Measurements from ENCODE around the gene EHD4. TPM values are rescaled to one million over a fixed set of nuclear protein-coding genes. Genes with fewer than 3 reads are reported as not detected.

EHD4 gene
- polyA plus RNA-seq, 2 of the 4 experiments (the other 2 are of a cell fraction) = 8.2 to 9.0 TPM

- Histone ChIP-seq H3K4me3 (no peak overlapping the region), H3K4me2 (no peak overlapping the region), H3K4me1 (peaks cover 9% of the 10 kb centered on the region; the same call in 2 of the 3 replicates), H3K9me3 (no peaks in the 10 kb centered on the region), H3K27ac (no peak overlapping the region)
- no peak for FAIRE-seq
- DNase-seq (ENCODE audit: low read depth in 1 of 2, low spot score in 1 of 2) = no peak
- POLR2A ChIA-PET = no interaction called here
- ATAC-seq = no peak
- no peak for TF ChIP-seq JUN (IDR thresholded peaks at IDR 0.05)
- CTCF ChIA-PET = no interaction called here
- 83% methylated on average over 6 of the region's 6 CpGs for WGBS (ENCODE audit: missing lambda C conversion rate)
Observed at GRCh38 chr15:41899854-41900442, 72.4 kb downstream of the EHD4 start.

- 90% methylated on average over 8 of the region's 8 CpGs for WGBS (ENCODE audit: missing lambda C conversion rate)
- POLR2A ChIA-PET = no interaction called here
Observed at GRCh38 chr15:41897363-41897799, 75.0 kb downstream of the EHD4 start.

GRCh38 chr15:41896566-41896965 lies 75.8 kb downstream of the EHD4 start:
- ATAC-seq (no peak), DNase-seq (ENCODE audit: low read depth in 1 of 2, low spot score in 1 of 2) (no peak), FAIRE-seq (no peak)
- Histone ChIP-seq H3K4me2 (no peak overlapping the region), H3K4me1 (peaks cover 11% of the 10 kb centered on the region; the same call in 2 of the 3 replicates), H3K9me3 (no peaks in the 10 kb centered on the region), H3K4me3 (no peak overlapping the region), H3K27ac (no peak overlapping the region)
- POLR2A ChIA-PET = no interaction called here
- no peak for TF ChIP-seq HMGXB4 (CRISPR knock-in tag; IDR thresholded peaks at IDR 0.05; ENCODE audit: borderline replicate concordance)
- no peak for TF ChIP-seq MYC (IDR thresholded peaks at IDR 0.05; ENCODE audit: borderline replicate concordance, low read length)
- TF ChIP-seq ATOH8 (CRISPR knock-in tag; IDR thresholded peaks at IDR 0.05; ENCODE audit: low read depth) = no peak
- no peak for TF ChIP-seq FOXS1 (CRISPR knock-in tag; IDR thresholded peaks at IDR 0.05)
- no peak for TF ChIP-seq SREBF2 (IDR thresholded peaks at IDR 0.05)
- no peak for TF ChIP-seq KDM5A (IDR thresholded peaks at IDR 0.05)
- TF ChIP-seq RAD21 (conservative IDR thresholded peaks at IDR 0.05 in 1 of 2, IDR thresholded peaks at IDR 0.05 in 1 of 2) = no peak
- no peak for TF ChIP-seq RNF2 (IDR thresholded peaks at IDR 0.05; ENCODE audit: borderline replicate concordance, low read depth)
- WGBS (ENCODE audit: missing lambda C conversion rate) = 93% methylated on average over 3 of the region's 6 CpGs
- CTCF ChIA-PET = interaction anchor here (4.8 kb wide), 1 partner anchor 8 kb away, joined by 25 read pairs; no protein-coding TSS in a partner anchor

More at GRCh38 chr15:41897363-41897799, 75.0 kb downstream of the EHD4 start:
- TF ChIP-seq CEBPB (IDR thresholded peaks at IDR 0.05) (no peak), KDM5A (IDR thresholded peaks at IDR 0.05) (no peak), RCOR1 (IDR thresholded peaks at IDR 0.05; ENCODE audit: low read depth, low read length) (no peak), HDAC2 (IDR thresholded peaks at IDR 0.05) (no peak), CHD4 (IDR thresholded peaks at IDR 0.05; ENCODE audit: borderline replicate concordance) (no peak), MYC (IDR thresholded peaks at IDR 0.05; ENCODE audit: borderline replicate concordance, low read length) (no peak), ESRRA (IDR thresholded peaks at IDR 0.05; ENCODE audit: borderline replicate concordance, low read length) (no peak), PBX3 (IDR thresholded peaks at IDR 0.05) (no peak), REST (IDR thresholded peaks at IDR 0.05) (no peak), FOSB (CRISPR knock-in tag; IDR thresholded peaks at IDR 0.05) (no peak), MAZ (IDR thresholded peaks at IDR 0.05; ENCODE audit: borderline replicate concordance, low read depth, low read length) (no peak), FOSL2 (IDR thresholded peaks at IDR 0.05) (no peak), FOSL2 (CRISPR knock-in tag; IDR thresholded peaks at IDR 0.05) (no peak), EHF (CRISPR knock-in tag; IDR thresholded peaks at IDR 0.05) (no peak), ZFP36 (IDR thresholded peaks at IDR 0.05; ENCODE audit: borderline replicate concordance, partially characterized antibody) (no peak), SMC3 (IDR thresholded peaks at IDR 0.05) (no peak)
- Histone ChIP-seq H3K4me1 (peaks cover 11% of the 10 kb centered on the region; the same call in 2 of the 3 replicates), H3K4me3 (no peak overlapping the region), H3K27ac (no peak overlapping the region), H3K4me2 (no peak overlapping the region), H3K9me3 (no peaks in the 10 kb centered on the region)
- ATAC-seq = no peak
- no peak for FAIRE-seq
- CTCF ChIA-PET = no interaction called here
- DNase-seq (ENCODE audit: low read depth in 1 of 2, low spot score in 1 of 2) = no peak

Data from A549 (cell line).